HG03342 (cell line): Measurements from ENCODE around the gene CD52.
A peak's percentile ranks its signal among the peaks of the same experiment; 100 is the strongest.
"Not testable (repeated sequence)": the region's sequence is repeated elsewhere in the genome, so short reads cannot be mapped to it uniquely, and the experiment has no call there.

Source experiments
- ATAC-seq: cut with Tn5 transposase; IDR thresholded peaks from one replicate; pipeline ENCODE4 v1.9.1; 2021; ENCODE audit warnings: mild to moderate bottlenecking, moderate library complexity; ENCODE audit not compliant: unreplicated experiment

CD52 gene

DNA sequence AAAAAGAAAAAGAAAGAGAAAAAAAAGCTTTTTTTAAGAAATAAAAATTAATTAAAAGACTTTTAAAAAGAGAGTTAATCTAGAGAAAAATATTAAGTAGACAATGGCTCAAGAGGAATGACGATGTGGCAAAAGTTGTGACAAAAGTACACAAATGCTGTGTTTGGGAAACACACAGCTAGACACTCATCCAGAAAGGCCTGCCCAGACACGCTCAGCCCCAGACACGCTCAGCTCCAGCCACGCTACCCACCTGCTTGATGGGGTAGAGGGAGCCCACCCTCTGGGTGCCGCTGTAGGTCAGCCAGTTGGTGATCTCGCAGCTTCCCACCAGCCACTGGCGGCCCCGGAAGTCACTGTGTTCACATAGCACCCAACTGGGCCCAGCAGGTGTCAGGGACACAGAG lies 10.2 kb downstream of the CD52 start:
- ATAC-seq = no peak

DNA sequence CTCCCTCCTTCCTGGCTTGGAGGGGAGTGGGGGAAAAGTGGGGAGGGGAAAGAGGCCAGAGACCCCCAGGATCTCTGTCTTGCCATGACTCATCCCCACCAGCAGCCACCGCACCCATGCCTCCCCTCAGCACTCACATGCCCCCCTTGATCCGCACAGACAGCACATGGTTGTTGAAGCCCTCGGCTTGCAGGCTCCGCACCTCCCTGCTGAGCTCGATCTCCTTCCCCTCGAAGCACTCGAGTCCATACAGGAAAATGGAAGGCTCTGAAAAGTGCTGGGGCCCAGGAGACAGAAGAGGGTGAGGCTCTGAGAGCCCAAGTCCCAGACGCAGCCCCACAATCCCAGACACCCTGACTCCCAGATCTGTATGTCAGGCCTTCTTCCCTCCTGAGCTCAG lies 10.8 kb downstream of the CD52 start:
- ATAC-seq = no peak

DNA sequence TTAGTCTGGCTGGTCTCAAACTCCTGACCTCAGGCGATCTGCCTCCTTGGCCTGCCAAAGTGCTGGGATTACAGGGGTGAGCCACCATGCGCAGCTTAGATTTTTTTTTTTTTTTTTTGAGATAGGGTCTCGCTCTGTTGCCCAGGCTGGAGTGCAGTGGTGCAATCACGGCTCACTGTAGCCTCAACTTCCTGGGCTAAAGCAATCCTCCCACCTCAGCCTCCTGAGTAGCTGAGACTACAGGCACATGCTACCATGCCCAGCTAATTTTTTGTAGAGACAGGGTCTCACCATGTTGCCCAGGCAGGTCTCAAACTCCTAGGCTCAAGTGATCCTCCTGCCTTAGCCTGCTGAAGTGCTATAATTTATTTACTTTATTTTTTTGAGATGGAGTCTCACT lies 11.6 kb downstream of the CD52 start:
- not testable (repeated sequence) for ATAC-seq

GRCh38 chr1:26330276-26330675 lies 12.5 kb downstream of the CD52 start:
- ATAC-seq = no peak

DNA sequence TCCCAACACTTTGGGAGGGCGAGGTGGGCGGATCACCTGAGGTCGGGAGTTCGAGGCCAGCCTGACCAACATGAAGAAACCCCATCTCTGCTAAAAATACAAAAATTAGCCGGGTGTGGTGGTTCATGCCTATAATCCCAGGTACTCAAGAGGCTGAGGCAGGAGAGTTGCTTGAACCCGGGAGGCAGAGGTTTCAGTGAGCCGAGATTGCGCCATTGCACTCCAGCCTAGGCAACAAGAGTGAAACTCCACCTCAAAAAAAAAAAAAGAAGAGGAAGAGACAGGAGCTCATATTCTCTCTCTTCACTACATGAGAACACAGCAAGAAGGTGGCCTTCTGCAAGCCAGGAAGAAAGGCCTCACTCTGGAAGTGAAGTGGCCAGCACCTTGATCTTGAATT lies 15.6 kb downstream of the CD52 start:
- ATAC-seq = not testable (repeated sequence)

- ATAC-seq = peak; percentile 28
Measured at GRCh38 chr1:26335774-26336476, 18.2 kb downstream of the CD52 start.

- peak; percentile 54 for ATAC-seq
Measured at GRCh38 chr1:26336477-26337205, 18.9 kb downstream of the CD52 start.

GRCh38 chr1:26337206-26337535 lies 19.4 kb downstream of the CD52 start:
- no peak for ATAC-seq

DNA sequence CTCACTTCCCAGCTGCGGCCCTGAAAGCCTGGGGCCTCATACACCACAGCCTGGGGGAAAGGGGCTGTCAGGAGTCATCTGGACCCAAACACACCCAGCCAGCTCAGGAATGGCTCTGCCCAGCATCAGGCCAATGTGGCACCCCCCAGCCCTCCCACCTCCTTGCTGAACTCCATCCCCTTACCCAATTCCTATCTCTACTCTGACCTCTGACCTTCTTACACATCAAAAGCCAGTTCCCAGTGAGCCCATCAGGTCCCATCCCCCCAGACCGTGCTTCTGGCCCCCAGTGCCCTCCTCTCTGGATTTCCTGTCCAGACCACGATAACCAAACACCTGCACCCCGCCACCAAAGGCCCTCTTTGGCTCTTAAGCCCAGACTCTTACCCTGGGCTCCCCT lies 19.9 kb downstream of the CD52 start:
- no peak for ATAC-seq

- no peak for ATAC-seq
Measured at GRCh38 chr1:26338670-26339069, 20.9 kb downstream of the CD52 start.

- ATAC-seq = no peak
Measured at GRCh38 chr1:26340047-26340481, 22.3 kb downstream of the CD52 start.

- no peak for ATAC-seq
Measured at GRCh38 chr1:26344147-26344920, 26.6 kb downstream of the CD52 start.

GRCh38 chr1:26345718-26346117 lies 28.0 kb downstream of the CD52 start:
- ATAC-seq = no peak

DNA sequence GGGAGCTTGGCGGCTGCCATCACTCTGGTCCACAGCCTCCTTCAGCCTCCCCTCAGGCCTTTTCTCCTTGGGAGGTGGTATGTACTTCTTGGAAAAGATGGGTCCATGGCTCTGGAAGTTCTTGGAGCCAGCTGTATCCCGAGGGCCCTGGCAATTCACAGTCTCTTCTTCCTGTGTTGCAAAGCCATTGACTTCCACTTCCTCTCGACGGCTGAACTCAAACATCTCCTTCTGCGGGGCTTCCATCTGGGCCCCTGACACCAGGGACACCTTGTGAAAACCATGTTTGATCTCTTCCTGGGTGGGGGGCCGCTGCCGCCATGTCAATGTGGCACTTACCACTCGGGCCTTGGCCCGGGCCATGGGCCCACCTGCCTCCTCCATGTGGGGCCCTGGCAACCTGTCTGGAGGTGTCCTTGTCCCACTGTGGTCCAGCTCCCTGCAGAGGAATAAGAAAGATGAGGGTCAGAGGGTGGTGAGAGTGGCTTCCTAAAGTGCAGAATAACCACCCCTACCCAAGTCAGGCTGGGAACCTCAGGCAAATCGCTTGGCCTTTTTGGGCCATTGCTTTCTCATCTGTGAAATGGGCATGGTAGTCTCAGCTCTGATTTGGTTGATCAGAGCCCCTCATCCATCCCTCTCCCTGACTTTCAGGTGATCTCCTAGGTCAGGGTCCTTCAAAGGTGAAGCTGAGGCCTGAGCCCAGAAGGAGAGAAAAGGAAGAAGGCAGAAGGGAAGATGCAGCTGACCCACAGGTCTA lies 28.7 kb downstream of the CD52 start:
- ATAC-seq = no peak

DNA sequence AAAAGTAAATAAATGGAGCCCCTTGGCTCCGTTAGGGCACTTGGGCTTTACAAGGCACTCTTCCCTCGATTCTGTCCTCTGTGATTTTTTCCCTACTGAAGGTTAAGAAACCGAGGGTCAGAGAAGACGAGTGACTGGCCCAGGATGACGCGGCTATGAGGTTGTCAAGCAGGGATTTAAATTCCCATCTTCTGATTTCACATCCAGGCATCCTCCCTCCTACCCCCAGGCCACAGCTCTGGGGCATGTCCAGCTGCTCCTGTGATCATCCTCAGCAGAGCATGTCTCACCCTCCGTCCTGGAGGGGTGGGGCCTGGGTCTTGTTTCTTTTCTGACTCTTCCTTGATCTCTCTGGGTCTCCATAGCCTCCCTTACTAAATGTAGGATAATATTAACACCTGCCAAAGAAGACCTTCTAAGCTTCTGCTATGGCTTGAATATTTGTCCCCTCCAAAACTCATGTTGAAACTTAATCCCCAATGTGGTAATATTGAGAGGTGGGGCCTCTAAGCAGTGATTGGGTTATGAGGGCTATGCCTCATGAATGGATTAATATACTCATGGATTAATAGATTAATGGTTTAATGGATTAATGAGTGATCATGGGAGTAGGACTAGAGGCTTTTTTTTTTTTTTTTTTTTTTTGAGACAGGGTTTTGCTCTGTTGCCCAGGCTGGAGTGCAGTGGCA lies 31.6 kb downstream of the CD52 start:
- ATAC-seq = no peak

DNA sequence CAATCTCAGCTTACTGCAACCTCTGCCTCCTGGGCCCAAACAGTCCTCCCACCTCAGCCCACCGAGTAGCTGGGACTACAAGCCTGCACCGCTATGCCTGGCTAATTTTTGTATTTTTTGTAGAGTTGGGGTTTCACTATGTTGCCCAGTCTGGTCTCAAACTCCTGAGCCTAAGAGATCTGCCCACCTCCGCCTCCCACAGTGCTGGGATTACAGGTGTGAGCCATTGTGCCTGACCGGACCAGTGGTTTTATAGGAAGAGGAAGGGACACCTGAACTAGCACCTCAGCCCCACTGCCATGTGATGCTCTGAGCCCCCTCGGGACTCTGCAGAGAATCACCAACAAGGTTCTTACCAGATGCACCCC lies 32.1 kb downstream of the CD52 start:
- ATAC-seq = no peak

DNA sequence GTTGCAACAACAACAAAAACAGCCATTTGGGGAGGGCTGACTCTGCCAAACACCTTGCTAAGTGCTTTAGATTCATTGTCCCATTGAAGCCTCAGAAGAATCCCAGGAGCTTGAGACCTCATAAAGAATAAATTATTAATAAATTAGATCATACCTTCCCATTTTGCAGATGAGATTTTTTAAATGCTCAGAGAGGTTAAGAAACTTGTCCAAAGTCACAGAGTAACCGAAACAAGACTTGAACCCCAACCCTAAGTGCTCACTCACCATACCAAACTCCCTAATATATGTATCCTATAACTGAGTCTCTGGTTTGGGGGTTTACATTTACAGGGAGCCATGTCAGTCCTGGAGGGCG lies 32.6 kb downstream of the CD52 start:
- no peak for ATAC-seq

GRCh38 chr1:26350701-26351589 lies 33.2 kb downstream of the CD52 start:
- ATAC-seq = no peak

DNA sequence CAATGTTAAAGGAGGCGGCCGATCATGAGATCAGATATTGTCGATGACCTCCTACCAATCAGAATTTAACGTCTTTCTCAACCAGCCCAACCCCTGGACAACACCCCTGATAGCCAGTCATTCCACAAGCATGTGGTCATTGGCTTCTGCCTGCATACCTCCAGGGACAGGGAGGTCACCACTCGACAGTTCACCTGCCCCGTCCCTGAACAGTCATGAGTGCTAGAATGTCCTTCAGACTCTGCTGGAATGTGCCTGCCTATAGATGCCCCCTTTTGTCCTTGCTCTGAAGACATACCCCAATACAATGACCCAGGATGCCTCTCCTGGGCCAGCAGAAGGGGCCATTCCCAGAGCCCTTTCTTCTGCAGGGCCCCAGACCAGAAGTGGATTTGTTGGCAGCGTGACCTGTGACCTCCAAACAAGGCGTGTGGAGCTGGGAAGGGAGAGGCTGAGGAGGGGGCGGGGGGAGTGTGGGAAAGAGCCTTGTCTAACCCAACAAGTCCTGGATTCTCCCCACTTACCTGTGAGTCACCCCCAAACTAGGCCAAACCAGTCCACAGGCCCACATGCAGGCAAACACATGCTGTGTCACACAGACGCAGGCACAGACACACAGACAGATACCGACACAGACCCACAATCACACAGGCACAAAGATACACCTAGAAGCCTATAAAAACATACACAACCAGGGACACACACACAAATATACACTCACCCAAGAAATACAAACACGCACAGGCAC lies 34.0 kb downstream of the CD52 start:
- ATAC-seq = no peak
